Measurements from ENCODE around the gene PHETA2. TPM values are rescaled to one million over a fixed set of nuclear protein-coding genes. Genes with fewer than 3 reads are reported as not detected.

PHETA2 gene
- total and polyA plus RNA-seq, 2 of the 4 experiments (the other 2 are of a cell fraction), result 6.5 to 10.0 TPM

DNA sequence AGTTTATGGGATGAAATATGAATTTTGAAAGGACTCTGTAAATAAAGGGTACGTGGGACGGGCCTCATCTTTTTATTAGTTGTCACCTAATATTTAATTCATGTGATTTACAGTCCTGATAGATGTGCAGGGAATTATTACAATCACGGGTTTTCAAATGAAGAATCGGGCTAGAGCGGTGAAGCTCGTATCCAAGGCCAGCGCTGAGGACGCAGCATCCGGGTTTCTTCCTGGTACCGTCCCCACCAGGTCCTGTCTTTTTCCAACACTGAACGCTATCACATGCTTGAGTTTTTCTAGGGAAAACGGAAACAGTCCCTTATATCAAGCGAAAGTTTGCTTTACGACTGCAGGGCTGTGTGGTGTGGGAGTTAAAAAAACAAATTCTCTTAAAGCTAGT lies 6.2 kb downstream of the PHETA2 start:
- POLR2A ChIA-PET (ENCODE audit: unreplicated experiment), result no interaction called here
- no TSS peak for BruUV-seq (replicated peaks)
- H3K14ac ChIP-seq (replicated peaks; ENCODE audit: low read depth, low read length), result peak overlapping the region; percentile 39
- H2AK5ac ChIP-seq (ENCODE audit: low read depth, low read length), result no peak overlapping the region; the same call in 1 of the 2 replicates
- peak overlapping the region; percentile 80 for H3K9ac ChIP-seq (ENCODE audit: low read depth, low read length)
- peaks cover 6% of the 10 kb centered on the region for H3K4me1 ChIP-seq (ENCODE audit: control insufficient read depth, insufficient read depth, low read length)
- intact Hi-C loops (cut with micrococcal nuclease) (no loop called here), in situ Hi-C loops (cut with MboI; ENCODE audit: low sequenced_read_pairs) (no loop called here), dilution Hi-C loops (cut with HindIII; ENCODE audit: low sequenced_read_pairs, unreplicated experiment) (no loop called here)
- no peaks in the 10 kb centered on the region for H3K27me3 ChIP-seq (ENCODE audit: control insufficient read depth, insufficient read depth, low read length)
- no peak overlapping the region for H2BK120ac ChIP-seq (ENCODE audit: low read depth, low read length)
- H4K91ac ChIP-seq (ENCODE audit: insufficient read depth, low read depth, low read length), result no peak overlapping the region
- peaks cover 12% of the 10 kb centered on the region; the same call in 1 of the 2 replicates for H3K9me1 ChIP-seq (ENCODE audit: insufficient read depth, low read length)
- no peak overlapping the region for H3K18ac ChIP-seq (ENCODE audit: low read depth, low read length)
- peaks cover 17% of the 10 kb centered on the region for H3K36me3 ChIP-seq (ENCODE audit: control insufficient read depth, insufficient read depth, low read length)
- peak overlapping the region; percentile 59 for H3K4me3 ChIP-seq (ENCODE audit: insufficient read depth, low read depth, low read length)
- H4K5ac ChIP-seq (ENCODE audit: low read depth, low read length), result peak overlapping the region; percentile 70; the same call in 1 of the 2 replicates
- no peak overlapping the region for H2BK20ac ChIP-seq (ENCODE audit: low read depth, low read length)
- H3K23ac ChIP-seq (ENCODE audit: low read depth, low read length), result peak overlapping the region; percentile 71; the same call in 1 of the 2 replicates
- no peak overlapping the region for H3K56ac ChIP-seq (ENCODE audit: extremely low read depth, insufficient read depth, low read length)
- ATAC-seq (ENCODE audit: low read depth), result peak; percentile 10; the same call in 1 of the 2 replicates
- peak overlapping the region; percentile 61; the same call in 1 of the 2 replicates for H3K4ac ChIP-seq (ENCODE audit: low read depth, low read length)
- WGBS, 2 experiments (ENCODE audit: extremely low coverage in 2 of 2, insufficient read length in 1 of 2), result no CpG with 5 or more reads among the region's 14 CpGs
- H4K20me1 ChIP-seq (ENCODE audit: insufficient read depth, low read length), result no peaks in the 10 kb centered on the region
- peak; percentile 20; the same call in 1 of the 2 replicates for TF ChIP-seq MXI1 (IDR thresholded peaks at IDR 0.05; ENCODE audit: borderline replicate concordance, low read depth, low read length)
- TF ChIP-seq BHLHE40 (IDR thresholded peaks at IDR 0.05; ENCODE audit: low read depth, low read length), result no peak
- H3K4me2 ChIP-seq (ENCODE audit: low read depth, low read length), result peak overlapping the region; percentile 86
- H3K27ac ChIP-seq (ENCODE audit: insufficient read depth, low read length), result peak overlapping the region; percentile 35; the same call in 1 of the 2 replicates
- peaks cover 19 to 43% of the 10 kb centered on the region in 2 experiments for H3K79me1 ChIP-seq (ENCODE audit: low read depth in 1 of 2, low read length in 2 of 2)
- H2AK9ac ChIP-seq (replicated peaks; ENCODE audit: low read depth, low read length, poor library complexity), result no peak overlapping the region
- peak overlapping the region; percentile 75 to 99; a peak in 3 of 4 replicates for H4K8ac ChIP-seq (ENCODE audit: low read depth in 2 of 2, low read length in 2 of 2)
- H3K9me3 ChIP-seq (ENCODE audit: control insufficient read depth, insufficient read depth, low read length), result no peaks in the 10 kb centered on the region
- no peak overlapping the region for H2BK15ac ChIP-seq (ENCODE audit: low read depth, low read length)
- peak overlapping the region; percentile 98 for H2AFZ ChIP-seq (replicated peaks; ENCODE audit: low read length, poor library complexity)
- peak; percentile 53 for DNase-seq
- H2BK5ac ChIP-seq (ENCODE audit: low read depth, low read length, poor library complexity, severe bottlenecking), result peak overlapping the region; percentile 10
- CTCF ChIA-PET, result interaction anchor here (0.5 kb wide), 1 partner anchor 119 kb away, joined by 4 read pairs; no protein-coding TSS in a partner anchor

Data from IMR-90 (cell line).